K562 (cell line): ENCODE results near the gene FAM174C. TPM values are rescaled to one million over a fixed set of nuclear protein-coding genes. Genes with fewer than 3 reads are reported as not detected.

Experiments used
- ARHGAP35 ChIP-seq: fragments of 450-650 bp; IDR thresholded peaks from 2 replicates; pipeline ENCODE4 v1.6.1; 2018; ENCODE audit not compliant: partially characterized antibody
- ARID2 ChIP-seq: fragments of 450-650 bp; IDR thresholded peaks from 2 replicates; pipeline ENCODE4 v1.6.1; 2017; ENCODE audit warnings: antibody characterized with exemption, mild to moderate bottlenecking
- ATF6 ChIP-seq: sonication (generic); formaldehyde crosslinking; IDR thresholded peaks from 2 replicates; pipeline ENCODE4 v1.4.0; 2020; ENCODE audit warnings: mild to moderate bottlenecking, missing genetic modification reagents
- CBX2 ChIP-seq: fragments of 200-600 bp; sonication (generic); IDR thresholded peaks from one replicate; pipeline ENCODE4 v1.6.1; 2012; ENCODE audit warnings: mild to moderate bottlenecking, low read length, inconsistent platforms; ENCODE audit not compliant: insufficient read depth, poor library complexity, severe bottlenecking
- CREM ChIP-seq: IDR thresholded peaks from 2 replicates; pipeline ENCODE4 v1.6.1; 2014; ENCODE audit warnings: antibody characterized with exemption, low read depth
- IRF9 ChIP-seq: fragments of 450-650 bp; IDR thresholded peaks from 2 replicates; pipeline ENCODE4 v1.6.1; 2016; ENCODE audit warnings: missing biosample characterization, missing genetic modification characterization
- KDM2B ChIP-seq: fragments of 250-450 bp; sonication (Bioruptor Pico); IDR thresholded peaks from 2 replicates; pipeline ENCODE4 v1.8.0; 2021; ENCODE audit warnings: mild to moderate bottlenecking, moderate library complexity
- OTX1 ChIP-seq: fragments of 450-650 bp; formaldehyde crosslinking; IDR thresholded peaks from 2 replicates; pipeline ENCODE4 v1.4.0; 2022; ENCODE audit warnings: mild to moderate bottlenecking
- PATZ1 ChIP-seq: fragments of 250-450 bp; sonication (Bioruptor Pico); IDR thresholded peaks from 2 replicates; pipeline ENCODE4 v1.5.0; 2020; ENCODE audit warnings: mild to moderate bottlenecking, borderline replicate concordance
- POLR2A ChIP-seq: fragments of 450-650 bp; conservative IDR thresholded peaks from 2 replicates; pipeline ENCODE4 v1.6.1; 2016
- POLR2G ChIP-seq: fragments of 200-400 bp; formaldehyde crosslinking; IDR thresholded peaks from 2 replicates; pipeline ENCODE4 v1.6.1; 2017; ENCODE audit warnings: low read depth, mild to moderate bottlenecking, antibody characterized with exemption, low read length, moderate library complexity
- SIRT6 ChIP-seq: IDR thresholded peaks from one replicate; pipeline ENCODE4 v1.6.1; 2012; ENCODE audit warnings: low read depth, mild to moderate bottlenecking, control low read depth, inconsistent platforms, low read length, moderate library complexity
- polyA plus RNA-seq, 8 experiments: library from polyadenylated mRNA; depleted of rRNA in 4 of 8; stranded (reverse) in 5 of 8; unstranded in 3 of 8; fragments of >200 nt; fragmentation: Nextera tagmentation in 2 of 8; fragmentation: Illumina TruSeq in 1 of 8; extraction: Ambion mirVana in 2 of 8; extraction: Trizol in 1 of 8; gene quantifications; 2 replicates each; pipeline versions ENCODE4 v1.2.1 to v1.2.3, GENCODE V29; 2011 to 2014; ENCODE audit warnings: inconsistent platforms in 1 of 8, missing spikeins in 1 of 8
- total RNA-seq, 7 experiments: library from RNA; depleted of rRNA in 6 of 7; stranded (reverse); fragments of >200 nt in 6 of 7; fragmentation: Illumina TruSeq in 2 of 7; extraction: Trizol in 2 of 7; gene quantifications; 2 replicates each; pipeline versions ENCODE4 v1.2.1 to v1.2.3, GENCODE V29; 2011 to 2021; ENCODE audit warnings: low replicate concordance in 1 of 7
- TF ChIP-seq, protein P1 (sequence below): sonication (generic); formaldehyde crosslinking; IDR thresholded peaks from 2 replicates; pipeline ENCODE4 v1.8.1; 2023; ENCODE audit warnings: mild to moderate bottlenecking, missing genetic modification reagents
- TF ChIP-seq, protein P2 (sequence below): IDR thresholded peaks from 3 replicates; pipeline ENCODE4 v1.6.1; 2011; ENCODE audit warnings: borderline replicate concordance, mild to moderate bottlenecking; ENCODE audit not compliant: insufficient read length, insufficient read depth
- TF ChIP-seq, protein P3 (sequence below): fragments of 250-450 bp; sonication (Bioruptor Pico); IDR thresholded peaks from 2 replicates; pipeline ENCODE4 v1.4.0; 2020; ENCODE audit warnings: borderline replicate concordance

FAM174C gene
- total and polyA plus RNA-seq, 9 of the 15 experiments (the other 6 are each of a cell fraction or from before 2014, with no cell fraction given): 0.66 to 89.6 (median 20.3) TPM

GRCh38 chr19:1227304-1228054 is 47.9 kb upstream of the FAM174C start (continued):
- TF ChIP-seq, protein P1, sequence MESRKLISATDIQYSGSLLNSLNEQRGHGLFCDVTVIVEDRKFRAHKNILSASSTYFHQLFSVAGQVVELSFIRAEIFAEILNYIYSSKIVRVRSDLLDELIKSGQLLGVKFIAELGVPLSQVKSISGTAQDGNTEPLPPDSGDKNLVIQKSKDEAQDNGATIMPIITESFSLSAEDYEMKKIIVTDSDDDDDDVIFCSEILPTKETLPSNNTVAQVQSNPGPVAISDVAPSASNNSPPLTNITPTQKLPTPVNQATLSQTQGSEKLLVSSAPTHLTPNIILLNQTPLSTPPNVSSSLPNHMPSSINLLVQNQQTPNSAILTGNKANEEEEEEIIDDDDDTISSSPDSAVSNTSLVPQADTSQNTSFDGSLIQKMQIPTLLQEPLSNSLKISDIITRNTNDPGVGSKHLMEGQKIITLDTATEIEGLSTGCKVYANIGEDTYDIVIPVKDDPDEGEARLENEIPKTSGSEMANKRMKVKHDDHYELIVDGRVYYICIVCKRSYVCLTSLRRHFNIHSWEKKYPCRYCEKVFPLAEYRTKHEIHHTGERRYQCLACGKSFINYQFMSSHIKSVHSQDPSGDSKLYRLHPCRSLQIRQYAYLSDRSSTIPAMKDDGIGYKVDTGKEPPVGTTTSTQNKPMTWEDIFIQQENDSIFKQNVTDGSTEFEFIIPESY (CRISPR knock-in tag): peak; percentile 96
- no peak for TF ChIP-seq CREM
- no peak for TF ChIP-seq PATZ1 (CRISPR knock-in tag)
- no peak for TF ChIP-seq ARID2
- TF ChIP-seq, protein P2, sequence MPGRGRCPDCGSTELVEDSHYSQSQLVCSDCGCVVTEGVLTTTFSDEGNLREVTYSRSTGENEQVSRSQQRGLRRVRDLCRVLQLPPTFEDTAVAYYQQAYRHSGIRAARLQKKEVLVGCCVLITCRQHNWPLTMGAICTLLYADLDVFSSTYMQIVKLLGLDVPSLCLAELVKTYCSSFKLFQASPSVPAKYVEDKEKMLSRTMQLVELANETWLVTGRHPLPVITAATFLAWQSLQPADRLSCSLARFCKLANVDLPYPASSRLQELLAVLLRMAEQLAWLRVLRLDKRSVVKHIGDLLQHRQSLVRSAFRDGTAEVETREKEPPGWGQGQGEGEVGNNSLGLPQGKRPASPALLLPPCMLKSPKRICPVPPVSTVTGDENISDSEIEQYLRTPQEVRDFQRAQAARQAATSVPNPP: no peak
- no peak for TF ChIP-seq CBX2
- no peak for TF ChIP-seq IRF9 (tag)
- peak; percentile 61 for TF ChIP-seq POLR2G
- no peak for TF ChIP-seq KDM2B (CRISPR knock-in tag)
- no peak for TF ChIP-seq SIRT6
- no peak for TF ChIP-seq ATF6 (CRISPR knock-in tag)
- TF ChIP-seq ARHGAP35: no peak
- TF ChIP-seq OTX1: no peak
- TF ChIP-seq, protein P3, sequence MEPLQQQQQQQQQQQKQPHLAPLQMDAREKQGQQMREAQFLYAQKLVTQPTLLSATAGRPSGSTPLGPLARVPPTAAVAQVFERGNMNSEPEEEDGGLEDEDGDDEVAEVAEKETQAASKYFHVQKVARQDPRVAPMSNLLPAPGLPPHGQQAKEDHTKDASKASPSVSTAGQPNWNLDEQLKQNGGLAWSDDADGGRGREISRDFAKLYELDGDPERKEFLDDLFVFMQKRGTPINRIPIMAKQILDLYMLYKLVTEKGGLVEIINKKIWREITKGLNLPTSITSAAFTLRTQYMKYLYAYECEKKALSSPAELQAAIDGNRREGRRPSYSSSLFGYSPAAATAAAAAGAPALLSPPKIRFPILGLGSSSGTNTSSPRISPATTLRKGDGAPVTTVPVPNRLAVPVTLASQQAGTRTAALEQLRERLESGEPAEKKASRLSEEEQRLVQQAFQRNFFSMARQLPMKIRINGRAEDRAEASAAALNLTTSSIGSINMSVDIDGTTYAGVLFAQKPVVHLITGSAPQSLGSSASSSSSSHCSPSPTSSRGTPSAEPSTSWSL (CRISPR knock-in tag): no peak
- 0 out of 2 replicates have a peak, but pooled peaks have one; percentile 27 for TF ChIP-seq POLR2A
